ENCODE data around the gene SIK3.

DNA sequence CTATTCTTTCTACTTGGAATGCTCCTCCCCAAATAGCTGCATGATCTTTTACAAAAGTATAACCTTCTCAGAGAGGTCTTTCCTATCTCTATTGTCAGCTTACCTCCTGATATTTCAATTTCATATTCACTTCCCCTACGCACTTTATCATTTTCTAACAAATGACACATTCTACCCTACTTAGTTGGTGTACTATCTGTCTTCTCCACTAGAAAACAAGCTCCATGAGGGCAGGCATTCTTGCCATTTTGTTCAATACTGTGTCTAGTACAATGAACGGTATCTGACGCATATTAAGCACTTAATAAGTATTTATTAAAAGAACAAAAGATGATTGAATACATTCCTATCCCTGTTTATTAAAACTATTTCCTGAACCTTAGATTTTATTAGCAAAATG, 164.3 kb downstream of the SIK3 start:
- no peak for TF ChIP-seq POLR2AphosphoS5 (IDR thresholded peaks at IDR 0.05; ENCODE audit: borderline replicate concordance, low read depth, low read length)
- no peak for TF ChIP-seq EZH2 (IDR thresholded peaks at IDR 0.05)
- TF ChIP-seq FOXP2 (optimal IDR thresholded peaks at IDR 0.05; ENCODE audit: control extremely low read depth, extremely low read length, insufficient read depth): no peak

Measured in SK-N-MC (cell line).